ENCODE results near the gene RHBDF1.
A peak's percentile ranks its signal among the peaks of the same experiment; 100 is the strongest.

The RHBDF1 gene

DNA sequence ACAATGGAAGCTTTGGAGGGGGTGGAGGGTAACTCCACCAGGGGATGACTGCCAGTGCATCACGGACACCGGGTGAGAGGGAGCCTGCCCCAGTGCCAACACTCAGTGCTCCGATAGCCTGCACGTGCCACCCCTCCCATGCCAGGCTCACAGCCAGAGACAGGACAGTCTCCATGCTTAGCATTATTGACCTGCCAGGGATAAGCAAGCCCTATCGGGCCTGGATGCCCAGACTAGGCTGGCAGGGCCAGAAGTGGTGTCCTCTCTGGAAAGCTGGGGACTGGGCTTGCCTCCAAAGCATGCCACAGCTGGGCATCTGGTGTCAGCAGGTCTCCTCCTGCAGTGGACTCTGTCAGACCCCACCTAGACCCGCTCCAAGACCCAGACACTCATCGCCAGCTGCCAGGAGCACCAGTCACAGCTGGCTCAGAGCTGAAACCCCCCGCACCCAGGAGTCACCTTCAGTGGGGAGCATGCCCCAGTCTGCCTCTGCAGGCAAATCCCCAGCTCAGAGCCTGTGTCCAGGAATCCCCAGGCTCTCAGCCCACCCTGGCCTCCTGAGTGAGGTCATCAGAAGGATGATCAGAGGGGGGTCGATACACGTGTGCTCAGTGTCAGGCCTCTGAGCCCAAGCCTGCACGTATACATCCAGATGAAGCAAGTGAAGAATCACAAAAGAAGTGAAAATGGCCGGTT lies 1.8 kb upstream of the RHBDF1 start:
- H3K4me1 ChIP-seq (ENCODE audit: control insufficient read depth, insufficient read depth, low read length), result peaks cover 81% of the 10 kb centered on the region
- H3K9ac ChIP-seq (ENCODE audit: low read length in 2 of 2), result no peak overlapping the region
- H3K27ac ChIP-seq (ENCODE audit: low read length), result no peak overlapping the region
- no peak overlapping the region for H3K4me3 ChIP-seq (ENCODE audit: low read length in 2 of 2)
- no peaks in the 10 kb centered on the region for H3K9me3 ChIP-seq (ENCODE audit: control insufficient read depth in 2 of 2, low read length in 2 of 2)
- H3K36me3 ChIP-seq (ENCODE audit: control insufficient read depth in 2 of 2, insufficient read depth in 2 of 2, low read length in 2 of 2), result no peaks in the 10 kb centered on the region
- no peaks in the 10 kb centered on the region for H3K27me3 ChIP-seq (ENCODE audit: control insufficient read depth in 1 of 2, insufficient read depth in 2 of 2, low read length in 2 of 2)

DNA sequence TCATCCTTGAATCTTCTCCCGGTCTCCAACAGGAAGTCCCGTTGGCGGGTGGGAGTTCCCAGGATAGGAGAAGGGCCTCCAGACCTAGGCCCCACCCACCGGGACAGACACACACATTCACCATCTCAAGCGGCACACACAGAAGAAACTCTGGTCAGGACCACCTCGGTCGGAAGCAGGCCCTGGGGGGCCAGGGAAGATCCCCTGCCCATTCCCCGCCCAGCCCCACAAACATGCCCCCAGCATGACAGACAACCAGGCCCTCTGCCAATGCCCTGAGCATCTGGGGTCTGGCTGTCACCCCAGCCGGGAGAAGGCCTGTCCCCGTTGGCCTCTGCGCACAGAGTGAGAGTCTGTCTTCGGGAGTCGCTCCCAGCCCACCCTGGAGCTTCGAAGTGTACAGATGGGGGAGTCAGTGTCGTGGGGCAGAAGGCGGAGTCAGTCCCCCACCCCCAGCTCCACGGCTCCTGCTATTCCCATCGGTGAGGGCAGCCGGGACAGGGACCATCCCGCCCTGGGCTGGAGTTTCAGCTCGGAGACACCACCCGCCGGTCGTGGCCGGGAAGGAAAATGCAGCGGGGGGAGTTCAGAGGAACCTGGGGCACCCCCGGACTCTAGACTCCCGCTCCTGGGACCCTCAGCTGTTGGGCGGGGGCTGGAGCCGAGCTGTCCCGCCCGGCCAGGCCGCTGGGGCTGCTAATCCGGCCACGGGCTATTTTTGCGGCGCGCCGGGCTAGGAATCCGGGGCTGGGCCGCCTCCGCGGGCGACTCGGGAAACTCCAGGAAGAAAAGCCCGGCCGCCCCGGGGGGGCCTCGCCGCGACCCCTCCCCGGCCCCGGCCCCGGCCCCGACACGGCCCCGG lies 660 bp downstream of the RHBDF1 start:
- H3K36me3 ChIP-seq (ENCODE audit: control insufficient read depth in 2 of 2, insufficient read depth in 2 of 2, low read length in 2 of 2), result no peaks in the 10 kb centered on the region
- peak overlapping the region; percentile 50 to 82 for H3K4me3 ChIP-seq (ENCODE audit: low read length in 2 of 2)
- no peaks in the 10 kb centered on the region for H3K9me3 ChIP-seq (ENCODE audit: control insufficient read depth in 2 of 2, low read length in 2 of 2)
- H3K27me3 ChIP-seq (ENCODE audit: control insufficient read depth in 1 of 2, insufficient read depth in 2 of 2, low read length in 2 of 2), result no peaks in the 10 kb centered on the region
- H3K9ac ChIP-seq (ENCODE audit: low read length in 2 of 2), result peak overlapping the region; percentile 56 to 74
- peak overlapping the region; percentile 69 for H3K27ac ChIP-seq (ENCODE audit: low read length)
- peaks cover 78% of the 10 kb centered on the region for H3K4me1 ChIP-seq (ENCODE audit: control insufficient read depth, insufficient read depth, low read length)

DNA sequence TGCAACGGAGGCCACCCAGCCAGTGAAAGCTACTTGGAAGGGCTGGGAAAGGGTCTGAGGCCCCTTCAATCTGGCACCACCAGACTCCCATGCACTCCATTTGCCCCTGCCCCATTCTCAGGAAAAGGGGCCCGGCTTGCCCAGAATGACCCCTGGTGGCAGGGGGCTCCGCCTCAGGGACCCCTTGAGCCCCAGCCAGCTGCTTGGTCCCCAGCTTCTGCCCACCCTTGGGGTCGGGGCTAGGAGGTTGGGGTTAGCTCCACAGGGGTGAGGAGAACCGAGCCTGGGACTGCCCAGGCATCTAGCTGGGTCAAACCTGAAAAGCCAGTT lies 1.3 kb downstream of the RHBDF1 start:
- H3K27ac ChIP-seq (ENCODE audit: low read length), result peak overlapping the region; percentile 69
- peaks cover 78% of the 10 kb centered on the region for H3K4me1 ChIP-seq (ENCODE audit: control insufficient read depth, insufficient read depth, low read length)
- no peaks in the 10 kb centered on the region for H3K9me3 ChIP-seq (ENCODE audit: control insufficient read depth in 2 of 2, low read length in 2 of 2)
- H3K4me3 ChIP-seq (ENCODE audit: low read length in 2 of 2), result peak overlapping the region; percentile 50 to 82
- no peaks in the 10 kb centered on the region for H3K36me3 ChIP-seq (ENCODE audit: control insufficient read depth in 2 of 2, insufficient read depth in 2 of 2, low read length in 2 of 2)
- H3K9ac ChIP-seq (ENCODE audit: low read length in 2 of 2), result peak overlapping the region; percentile 56 to 74
- no peaks in the 10 kb centered on the region for H3K27me3 ChIP-seq (ENCODE audit: control insufficient read depth in 1 of 2, insufficient read depth in 2 of 2, low read length in 2 of 2)

DNA sequence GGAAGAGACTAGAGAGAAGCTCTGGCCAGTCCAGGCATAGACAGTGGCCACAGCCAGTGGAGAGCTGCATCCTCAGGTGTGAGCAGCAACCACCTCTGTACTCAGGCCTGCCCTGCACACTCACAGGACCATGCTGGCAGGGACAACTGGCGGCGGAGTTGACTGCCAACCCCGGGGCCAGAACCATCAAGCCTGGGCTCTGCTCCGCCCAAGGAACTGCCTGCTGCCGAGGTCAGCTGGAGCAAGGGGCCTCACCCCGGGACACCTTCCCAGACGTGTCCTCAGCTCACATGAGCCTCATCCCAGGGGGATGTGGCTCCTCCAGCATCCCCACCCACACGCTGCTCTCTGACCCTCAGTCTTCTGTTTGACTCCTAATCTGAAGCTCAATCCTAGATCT lies 3.2 kb downstream of the RHBDF1 start:
- Histone ChIP-seq H3K27ac (ENCODE audit: low read length) (no peak overlapping the region), H3K4me1 (ENCODE audit: control insufficient read depth, insufficient read depth, low read length) (peaks cover 72% of the 10 kb centered on the region), H3K4me3 (ENCODE audit: low read length in 2 of 2) (no peak overlapping the region), H3K9ac (ENCODE audit: low read length in 2 of 2) (no peak overlapping the region), H3K9me3 (ENCODE audit: control insufficient read depth in 2 of 2, low read length in 2 of 2) (no peaks in the 10 kb centered on the region), H3K27me3 (ENCODE audit: control insufficient read depth in 1 of 2, insufficient read depth in 2 of 2, low read length in 2 of 2) (no peaks in the 10 kb centered on the region), H3K36me3 (ENCODE audit: control insufficient read depth in 2 of 2, insufficient read depth in 2 of 2, low read length in 2 of 2) (peaks cover 3 to 4% of the 10 kb centered on the region in 2 donors)

DNA sequence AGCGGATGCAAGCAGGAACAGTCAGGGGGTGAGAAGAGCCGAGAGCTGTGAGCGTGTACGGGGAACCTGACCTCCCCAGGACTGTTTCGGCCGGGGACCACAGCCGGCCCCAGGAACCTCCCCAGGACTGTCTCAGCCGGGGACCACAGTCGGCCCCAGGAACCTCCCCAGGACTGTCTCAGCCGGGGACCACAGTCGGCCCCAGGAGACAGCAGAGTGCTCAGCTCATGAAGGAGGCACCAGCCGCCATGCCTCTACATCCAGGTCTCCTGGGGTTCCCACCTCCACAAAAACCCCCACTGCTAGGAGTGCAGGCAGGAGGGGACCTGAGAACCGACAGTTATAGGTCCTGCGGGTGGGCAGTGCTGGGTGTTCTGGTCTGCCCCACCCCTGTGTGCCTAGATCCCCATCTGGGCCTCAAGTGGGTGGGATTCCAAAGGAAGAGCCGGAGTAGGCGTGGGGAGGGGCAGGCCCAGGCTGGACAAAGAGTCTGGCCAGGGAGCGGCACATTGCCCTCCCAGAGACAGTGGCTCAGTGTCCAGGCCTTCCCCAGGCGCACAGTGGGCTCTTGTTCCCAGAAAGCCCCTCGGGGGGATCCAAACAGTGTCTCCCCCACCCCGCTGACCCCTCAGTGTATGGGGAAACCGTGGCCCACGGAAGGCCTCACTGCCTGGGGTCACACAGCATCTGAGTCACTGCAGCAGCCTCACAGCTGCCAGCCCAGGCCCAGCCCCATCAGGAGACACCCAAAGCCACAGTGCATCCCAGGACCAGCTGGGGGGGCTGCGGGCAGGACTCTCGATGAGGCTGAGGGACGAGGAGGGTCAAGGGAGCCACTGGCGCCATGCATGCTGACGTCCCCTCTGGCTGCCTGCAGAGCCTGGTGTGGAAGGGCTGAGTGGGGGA lies 4.3 kb downstream of the RHBDF1 start:
- Histone ChIP-seq H3K9me3 (ENCODE audit: control insufficient read depth in 2 of 2, low read length in 2 of 2) (no peaks in the 10 kb centered on the region), H3K4me1 (ENCODE audit: control insufficient read depth, insufficient read depth, low read length) (peaks cover 62% of the 10 kb centered on the region), H3K27me3 (ENCODE audit: control insufficient read depth in 1 of 2, insufficient read depth in 2 of 2, low read length in 2 of 2) (no peaks in the 10 kb centered on the region), H3K36me3 (ENCODE audit: control insufficient read depth in 2 of 2, insufficient read depth in 2 of 2, low read length in 2 of 2) (peaks cover 7 to 12% of the 10 kb centered on the region in 2 donors), H3K9ac (ENCODE audit: low read length in 2 of 2) (no peak overlapping the region), H3K4me3 (ENCODE audit: low read length in 2 of 2) (no peak overlapping the region), H3K27ac (ENCODE audit: low read length) (no peak overlapping the region)

DNA sequence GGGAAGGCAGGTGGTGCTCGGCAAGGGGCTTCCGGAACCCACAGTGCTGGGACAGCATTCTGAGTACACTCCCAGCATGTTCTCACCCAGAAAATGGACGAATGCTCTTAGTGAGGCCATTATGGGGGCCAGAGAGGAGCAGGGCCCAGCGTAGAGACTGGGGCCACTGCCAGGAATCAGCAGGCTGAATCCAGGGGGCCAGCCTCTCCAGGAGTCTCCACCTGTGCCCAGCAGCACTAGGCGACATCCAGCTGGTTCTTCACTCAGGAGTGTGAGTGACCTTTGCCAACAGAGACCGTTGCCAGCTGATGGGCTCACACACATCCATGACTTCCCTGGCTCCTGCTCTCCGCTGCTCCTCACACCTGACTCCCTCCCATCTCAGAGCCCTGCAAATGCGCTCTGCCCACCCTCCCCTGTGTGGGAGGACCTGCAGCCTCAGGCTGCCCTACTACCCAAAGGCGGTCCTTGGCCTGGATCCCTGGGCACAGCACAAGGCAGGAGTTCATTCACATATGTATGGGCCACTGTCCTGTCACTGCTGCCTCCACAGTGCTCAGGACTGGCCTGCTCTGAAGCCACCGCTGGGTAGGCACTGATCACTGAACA lies 5.1 kb downstream of the RHBDF1 start:
- Histone ChIP-seq H3K9ac (ENCODE audit: low read length in 2 of 2) (no peak overlapping the region), H3K27ac (ENCODE audit: low read length) (no peak overlapping the region), H3K9me3 (ENCODE audit: control insufficient read depth in 2 of 2, low read length in 2 of 2) (no peaks in the 10 kb centered on the region), H3K4me1 (ENCODE audit: control insufficient read depth, insufficient read depth, low read length) (peaks cover 56% of the 10 kb centered on the region), H3K4me3 (ENCODE audit: low read length in 2 of 2) (no peak overlapping the region), H3K27me3 (ENCODE audit: control insufficient read depth in 1 of 2, insufficient read depth in 2 of 2, low read length in 2 of 2) (no peaks in the 10 kb centered on the region), H3K36me3 (ENCODE audit: control insufficient read depth in 2 of 2, insufficient read depth in 2 of 2, low read length in 2 of 2) (peaks cover 7 to 17% of the 10 kb centered on the region in 2 donors)

DNA sequence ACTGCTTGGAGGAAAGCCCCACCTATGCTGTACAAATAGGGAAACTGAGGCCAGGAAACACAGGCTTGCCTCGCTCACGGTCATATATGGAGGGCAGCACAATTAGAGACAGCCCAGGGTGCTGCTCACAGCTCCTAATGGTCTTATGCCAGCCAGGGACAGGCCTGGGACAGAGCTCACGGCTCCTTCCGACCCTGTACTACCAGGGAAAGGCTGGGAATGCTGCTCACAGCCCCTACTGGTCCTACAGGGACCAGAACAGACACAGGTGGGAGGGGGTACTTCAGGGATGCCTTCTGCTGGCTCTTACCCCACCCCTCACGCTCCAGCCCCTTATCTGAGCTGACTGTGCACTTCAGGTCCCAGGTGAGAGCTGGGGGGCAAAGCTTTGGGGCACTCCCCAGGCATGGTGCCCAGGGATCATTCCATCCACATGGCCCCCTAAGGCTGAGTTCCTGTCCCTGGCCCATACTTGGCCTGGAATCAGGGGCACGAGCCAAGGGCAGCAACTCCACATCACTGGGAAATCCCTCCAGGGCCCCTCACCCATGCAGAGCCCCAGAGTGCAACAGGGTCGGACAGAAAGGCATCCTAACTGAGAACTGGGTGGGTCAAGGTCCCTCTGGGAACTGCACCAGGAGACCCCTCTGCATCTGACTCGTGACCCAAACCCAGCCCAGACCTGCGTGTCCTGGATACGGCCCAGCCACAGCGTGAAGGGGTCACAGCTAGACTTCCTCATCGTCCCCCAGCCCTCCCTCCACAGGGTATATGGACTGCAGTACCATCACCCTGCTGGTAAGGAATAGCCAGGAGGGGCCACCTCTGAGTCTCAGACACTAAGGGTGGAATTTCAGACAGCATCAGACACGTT lies 5.9 kb downstream of the RHBDF1 start:
- Histone ChIP-seq H3K4me1 (ENCODE audit: control insufficient read depth, insufficient read depth, low read length) (peaks cover 53% of the 10 kb centered on the region), H3K27me3 (ENCODE audit: control insufficient read depth in 1 of 2, insufficient read depth in 2 of 2, low read length in 2 of 2) (no peaks in the 10 kb centered on the region), H3K36me3 (ENCODE audit: control insufficient read depth in 2 of 2, insufficient read depth in 2 of 2, low read length in 2 of 2) (peaks cover 10 to 21% of the 10 kb centered on the region in 2 donors), H3K9ac (ENCODE audit: low read length in 2 of 2) (no peak overlapping the region), H3K4me3 (ENCODE audit: low read length in 2 of 2) (no peak overlapping the region), H3K9me3 (ENCODE audit: control insufficient read depth in 2 of 2, low read length in 2 of 2) (no peaks in the 10 kb centered on the region), H3K27ac (ENCODE audit: low read length) (no peak overlapping the region)

DNA sequence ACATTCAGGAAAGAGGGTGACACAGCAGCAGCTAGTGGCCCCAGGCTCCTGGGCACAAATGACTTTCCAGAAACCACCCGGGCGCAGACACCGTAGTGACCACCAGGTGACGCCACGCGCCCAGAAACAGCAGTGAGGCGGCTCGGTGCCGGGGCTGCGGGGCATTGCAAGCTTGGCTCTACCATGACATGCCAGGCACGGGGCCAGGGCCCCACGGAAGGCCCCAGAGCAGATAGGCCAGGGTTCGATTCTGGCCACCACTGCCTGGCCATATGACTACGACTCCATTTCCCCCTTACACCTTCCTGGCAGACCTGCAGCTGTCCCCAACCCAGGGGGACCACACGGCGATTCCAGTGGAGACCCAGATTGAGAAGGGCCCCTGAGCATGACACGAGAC lies 6.7 kb downstream of the RHBDF1 start:
- H3K4me3 ChIP-seq (ENCODE audit: low read length in 2 of 2), result peak overlapping the region in 1 of 2 donors; percentile 8
- no peaks in the 10 kb centered on the region for H3K27me3 ChIP-seq (ENCODE audit: control insufficient read depth in 1 of 2, insufficient read depth in 2 of 2, low read length in 2 of 2)
- H3K27ac ChIP-seq (ENCODE audit: low read length), result no peak overlapping the region
- no peaks in the 10 kb centered on the region for H3K9me3 ChIP-seq (ENCODE audit: control insufficient read depth in 2 of 2, low read length in 2 of 2)
- H3K36me3 ChIP-seq (ENCODE audit: control insufficient read depth in 2 of 2, insufficient read depth in 2 of 2, low read length in 2 of 2), result peaks cover 12 to 26% of the 10 kb centered on the region in 2 donors
- H3K4me1 ChIP-seq (ENCODE audit: control insufficient read depth, insufficient read depth, low read length), result peaks cover 45% of the 10 kb centered on the region
- H3K9ac ChIP-seq (ENCODE audit: low read length in 2 of 2), result peak overlapping the region in 1 of 2 donors; percentile 47

DNA sequence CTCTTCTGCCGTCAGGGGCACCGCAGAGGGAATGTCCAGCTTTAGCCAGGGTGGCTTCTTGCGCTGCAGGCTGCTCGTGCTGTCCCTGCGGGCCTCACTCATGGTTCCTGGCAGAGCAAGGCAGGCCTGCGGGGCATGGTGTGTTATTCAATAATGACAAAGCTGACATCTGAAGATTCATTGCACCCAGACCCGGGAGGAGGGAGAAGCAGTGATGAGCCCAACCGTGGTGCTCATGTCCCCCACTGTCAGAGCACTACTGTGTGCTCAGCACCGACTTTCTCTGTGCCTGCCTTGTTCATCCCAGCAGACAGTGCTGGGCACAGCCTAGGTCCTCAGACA lies 7.5 kb downstream of the RHBDF1 start:
- H3K9ac ChIP-seq (ENCODE audit: low read length in 2 of 2), result no peak overlapping the region
- H3K27me3 ChIP-seq (ENCODE audit: control insufficient read depth in 1 of 2, insufficient read depth in 2 of 2, low read length in 2 of 2), result no peaks in the 10 kb centered on the region
- peaks cover 20 to 34% of the 10 kb centered on the region in 2 donors for H3K36me3 ChIP-seq (ENCODE audit: control insufficient read depth in 2 of 2, insufficient read depth in 2 of 2, low read length in 2 of 2)

More for the DNA sequence above, 7.5 kb downstream of the RHBDF1 start:
- Histone ChIP-seq H3K4me3 (ENCODE audit: low read length in 2 of 2) (no peak overlapping the region), H3K27ac (ENCODE audit: low read length) (no peak overlapping the region), H3K4me1 (ENCODE audit: control insufficient read depth, insufficient read depth, low read length) (peaks cover 37% of the 10 kb centered on the region), H3K9me3 (ENCODE audit: control insufficient read depth in 2 of 2, low read length in 2 of 2) (no peaks in the 10 kb centered on the region)

Measured in stomach smooth muscle (tissue), 2 donors.